ENCODE data around the gene XYLT1.
"Not testable (repeated sequence)": the region's sequence is repeated elsewhere in the genome, so short reads cannot be mapped to it uniquely, and the experiment has no call there.

The XYLT1 gene

GRCh38 chr16:17335406-17335805 is 135.4 kb downstream of the XYLT1 start:
- not testable (repeated sequence) for DNase-seq, ATAC-seq

- DNase-seq (no peak), ATAC-seq (no peak)
Measured at GRCh38 chr16:17334096-17334495, 136.7 kb downstream of the XYLT1 start.

- ATAC-seq (no peak), DNase-seq (no peak)
Measured at GRCh38 chr16:17333229-17333628, 137.5 kb downstream of the XYLT1 start.

GRCh38 chr16:17331991-17332390 is 138.8 kb downstream of the XYLT1 start:
- no peak for ATAC-seq
- no peak for DNase-seq

GRCh38 chr16:17331071-17331607 is 139.6 kb downstream of the XYLT1 start:
- ATAC-seq, result no peak
- DNase-seq, result no peak

GRCh38 chr16:17330044-17330443 is 140.7 kb downstream of the XYLT1 start:
- ATAC-seq (no peak), DNase-seq (no peak)

- DNase-seq, result no peak
- no peak for ATAC-seq
Measured at GRCh38 chr16:17329391-17329790, 141.4 kb downstream of the XYLT1 start.

- no peak for ATAC-seq
- DNase-seq, result no peak
Measured at GRCh38 chr16:17328932-17329331, 141.8 kb downstream of the XYLT1 start.

- DNase-seq, result no peak
- ATAC-seq, result no peak
Measured at GRCh38 chr16:17327664-17328335, 143.0 kb downstream of the XYLT1 start.

- ATAC-seq (no peak), DNase-seq (no peak)
Measured at GRCh38 chr16:17325476-17326143, 145.2 kb downstream of the XYLT1 start.

- DNase-seq (no peak), ATAC-seq (no peak)
Measured at GRCh38 chr16:17324451-17324850, 146.3 kb downstream of the XYLT1 start.

- no peak for DNase-seq
- no peak for ATAC-seq
Measured at GRCh38 chr16:17323171-17323570, 147.6 kb downstream of the XYLT1 start.

- ATAC-seq, result no peak
- no peak for DNase-seq
Measured at GRCh38 chr16:17321824-17322223, 148.9 kb downstream of the XYLT1 start.

- ATAC-seq (no peak), DNase-seq (no peak)
Measured at GRCh38 chr16:17320009-17320408, 150.8 kb downstream of the XYLT1 start.

GRCh38 chr16:17318238-17318637 is 152.5 kb downstream of the XYLT1 start:
- DNase-seq, result no peak
- ATAC-seq, result no peak

GRCh38 chr16:17316005-17316404 is 154.8 kb downstream of the XYLT1 start:
- no peak for DNase-seq

GRCh38 chr16:17313793-17314547 is 156.8 kb downstream of the XYLT1 start:
- ATAC-seq (no peak), DNase-seq (no peak)

More at GRCh38 chr16:17316005-17316404, 154.8 kb downstream of the XYLT1 start:
- no peak for ATAC-seq

- no peak for ATAC-seq
- DNase-seq, result no peak
Measured at GRCh38 chr16:17313085-17313611, 157.6 kb downstream of the XYLT1 start.

- no peak for DNase-seq
- no peak for ATAC-seq
Measured at GRCh38 chr16:17312094-17312710, 158.6 kb downstream of the XYLT1 start.

GRCh38 chr16:17311333-17312093 is 159.2 kb downstream of the XYLT1 start:
- DNase-seq (no peak), ATAC-seq (no peak)

- DNase-seq (no peak), ATAC-seq (no peak)
Measured at GRCh38 chr16:17309510-17309909, 161.2 kb downstream of the XYLT1 start.
